Measurements from ENCODE around the gene GNAL.

The GNAL gene

DNA sequence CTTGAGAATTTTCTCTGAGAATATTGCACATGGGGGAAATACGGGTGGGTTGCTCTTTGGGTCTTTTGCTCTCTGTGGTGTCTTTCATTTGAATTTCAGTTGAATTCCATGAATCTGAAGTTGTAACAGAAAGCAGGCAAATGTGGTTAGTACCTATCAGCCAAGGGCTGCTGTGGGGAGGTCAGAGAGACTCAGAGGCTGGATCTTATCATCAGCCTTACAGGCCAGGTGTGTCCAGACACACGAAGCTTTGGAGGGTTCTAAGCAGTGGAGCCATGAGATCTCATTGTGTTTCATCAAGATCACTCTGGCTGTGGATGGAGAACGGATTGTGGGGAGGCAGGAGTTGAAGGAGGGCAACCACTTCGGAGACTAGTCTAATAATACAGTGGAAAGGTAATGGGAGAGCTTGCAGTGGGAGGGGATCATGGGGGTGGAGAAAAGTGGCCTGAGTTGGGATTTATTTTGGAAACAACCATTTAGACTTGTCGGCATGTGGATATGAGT is 68.1 kb downstream of the GNAL start:
- in situ Hi-C loops (cut with MboI; ENCODE audit: low sequenced_read_pairs): no loop called here

DNA sequence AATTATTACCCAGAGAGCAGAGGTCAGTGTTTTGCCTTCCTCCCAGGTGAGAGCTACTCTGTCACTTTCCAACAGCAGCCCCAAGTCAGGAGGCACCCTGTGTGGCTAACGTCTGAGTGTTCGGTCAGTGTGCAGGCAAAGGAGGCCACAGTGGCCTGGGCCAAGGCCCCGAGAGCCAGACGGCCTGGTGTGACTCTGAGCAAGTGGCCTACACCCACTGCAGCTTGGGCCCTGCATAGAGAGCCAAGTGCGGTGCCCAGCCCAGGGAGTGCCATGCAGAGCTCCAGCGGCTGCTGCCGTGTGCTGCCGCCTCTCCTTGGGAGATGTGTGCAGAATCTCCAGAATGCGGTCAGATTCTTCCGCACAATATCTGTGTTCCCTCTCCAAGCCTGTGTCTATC is 70.4 kb downstream of the GNAL start:
- in situ Hi-C loops (cut with MboI; ENCODE audit: low sequenced_read_pairs): no loop called here

DNA sequence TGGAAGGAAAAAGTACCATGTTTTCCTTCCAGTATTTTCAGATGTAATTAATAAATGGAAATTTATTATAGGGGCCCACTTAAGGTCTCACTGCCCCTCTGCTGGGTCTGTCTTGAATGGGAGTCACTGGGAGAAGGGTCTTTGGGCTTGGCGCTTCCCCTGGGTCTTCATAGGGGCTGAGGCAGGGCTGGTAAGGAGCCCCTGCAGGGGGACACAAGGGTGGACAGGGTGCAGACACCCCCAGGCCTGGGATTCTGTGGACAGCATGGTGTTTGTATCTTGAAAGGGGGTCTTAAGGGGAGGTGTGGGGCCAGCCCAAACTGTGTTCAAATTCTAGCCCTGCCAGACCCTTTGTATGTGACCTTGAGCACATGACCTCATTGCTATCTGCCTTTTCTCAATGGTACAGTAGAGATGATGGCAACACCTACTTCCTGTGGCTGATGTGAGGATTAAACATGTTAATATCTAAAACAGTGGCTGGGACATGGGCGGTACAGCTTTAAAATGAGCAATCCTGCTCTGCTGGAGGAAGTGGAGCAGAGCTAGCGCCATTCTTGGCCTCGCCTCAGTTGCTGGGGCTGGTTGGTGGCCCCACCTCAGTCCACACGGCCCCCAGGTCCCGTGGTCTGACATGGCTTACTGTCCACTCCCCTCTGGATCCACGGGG is 71.6 kb downstream of the GNAL start:
- in situ Hi-C loops (cut with MboI; ENCODE audit: low sequenced_read_pairs): no loop called here

DNA sequence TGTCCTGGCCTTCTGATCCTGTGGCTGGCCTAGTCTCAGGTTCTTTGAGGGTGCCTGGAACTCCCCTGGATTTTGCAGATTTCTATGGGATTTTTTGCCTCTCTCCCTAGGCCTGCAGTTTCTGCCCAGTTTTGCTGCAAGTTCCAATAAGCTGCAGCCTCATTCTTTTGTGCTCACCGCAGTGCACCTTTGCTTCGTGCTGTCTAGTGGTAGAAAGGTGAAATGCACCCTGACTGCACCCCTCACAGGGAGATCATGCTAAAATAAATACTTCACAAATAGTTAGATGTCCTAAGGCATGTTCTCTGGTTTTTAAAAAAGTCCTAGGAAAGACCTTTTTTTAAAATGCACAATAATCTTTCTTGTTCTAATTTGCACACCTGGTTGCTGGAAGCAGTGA is 72.5 kb downstream of the GNAL start:
- in situ Hi-C loops (cut with MboI; ENCODE audit: low sequenced_read_pairs): no loop called here

DNA sequence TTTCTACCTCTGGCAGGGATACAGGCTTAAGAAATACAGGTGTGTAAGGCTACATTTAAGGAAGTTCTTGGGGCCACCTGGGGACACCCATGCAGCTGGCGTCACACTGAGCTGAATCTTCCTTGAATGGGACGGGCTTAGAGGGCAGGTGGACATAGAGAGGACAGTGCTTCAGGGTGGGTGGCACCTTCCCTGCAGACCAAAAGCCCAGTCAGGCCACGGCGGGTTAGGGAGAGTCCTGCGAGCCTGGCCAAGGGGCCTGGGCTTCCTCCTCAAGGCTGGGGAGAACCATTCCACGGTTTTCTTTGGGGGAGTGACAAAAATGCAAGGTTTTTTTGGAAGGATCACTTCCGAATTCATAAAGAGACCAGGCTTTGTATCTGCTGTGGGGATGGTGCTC is 73.4 kb downstream of the GNAL start:
- in situ Hi-C loops (cut with MboI; ENCODE audit: low sequenced_read_pairs): no loop called here

DNA sequence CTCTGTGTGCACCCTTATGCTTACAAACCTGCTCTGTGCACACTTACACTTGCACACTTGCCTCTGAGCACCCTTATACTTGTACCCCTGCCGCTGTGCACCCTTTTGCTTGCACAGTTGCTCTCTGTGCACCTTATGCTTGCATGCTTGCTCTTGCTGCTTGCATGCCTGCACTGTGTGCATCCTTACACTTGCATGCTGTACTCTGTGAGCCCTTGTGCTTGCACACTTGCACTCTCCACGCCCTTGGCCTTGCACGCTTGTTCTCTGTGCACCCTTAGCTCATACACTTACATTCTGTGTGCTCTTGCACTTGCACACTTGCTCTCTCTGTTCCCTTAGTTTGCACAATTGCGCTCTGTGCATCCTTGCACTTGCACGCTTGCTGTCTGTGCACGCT is 78.3 kb downstream of the GNAL start:
- in situ Hi-C loops (cut with MboI; ENCODE audit: low sequenced_read_pairs): no loop called here

DNA sequence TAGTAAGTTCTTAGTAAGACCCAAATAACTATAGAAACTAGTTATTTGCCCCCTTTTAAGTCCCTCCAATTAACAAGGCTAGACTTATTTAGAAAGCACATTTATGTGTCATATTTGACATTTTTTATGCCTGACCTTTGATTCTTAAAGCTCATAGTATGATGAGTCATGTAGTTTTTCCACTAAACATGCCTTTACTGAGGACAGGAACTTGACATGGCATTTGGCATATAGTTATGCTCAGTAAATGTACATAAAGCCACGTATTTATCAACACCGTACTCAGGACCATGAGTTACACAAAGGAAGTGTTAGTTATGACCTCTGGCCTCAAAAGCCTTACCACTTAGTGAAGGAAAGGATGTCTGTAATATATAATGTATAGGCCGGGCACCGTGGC is 78.9 kb downstream of the GNAL start:
- in situ Hi-C loops (cut with MboI; ENCODE audit: low sequenced_read_pairs): no loop called here

DNA sequence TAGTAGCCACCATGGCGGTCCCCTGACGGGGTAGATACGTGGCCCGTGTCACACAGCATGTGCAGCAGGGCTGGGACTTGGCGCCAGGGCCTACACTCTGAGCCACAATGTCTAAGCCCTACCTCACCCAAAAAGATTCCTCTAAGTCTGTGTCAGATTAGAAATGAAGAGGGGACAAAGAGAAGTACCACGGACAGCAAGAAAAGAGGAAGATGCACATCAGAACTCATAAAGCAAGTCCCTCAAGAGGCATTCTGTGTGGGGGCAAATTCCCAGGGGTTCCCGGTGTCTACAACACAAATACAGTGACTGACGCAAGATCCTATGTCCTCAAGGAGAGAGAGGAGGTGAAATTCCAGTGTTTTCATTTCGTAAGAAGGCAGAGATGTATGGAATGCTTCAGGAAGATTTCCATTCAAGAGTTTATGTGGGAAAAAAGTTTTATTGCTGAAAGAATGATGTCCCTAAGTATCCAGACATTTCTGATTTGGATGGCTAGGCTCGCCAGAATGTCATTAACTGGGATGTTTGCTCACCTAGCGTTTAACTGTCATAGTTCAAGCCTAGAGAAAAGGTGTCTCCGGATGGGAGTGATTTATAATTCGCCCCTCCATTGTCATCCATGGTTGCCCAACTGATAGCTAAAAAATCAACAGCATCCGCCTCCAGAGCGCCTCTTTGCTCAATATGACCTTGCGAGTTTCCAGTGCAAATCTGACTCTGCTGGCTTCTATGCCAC is 86.5 kb downstream of the GNAL start:
- in situ Hi-C loops (cut with MboI; ENCODE audit: low sequenced_read_pairs): no loop called here

DNA sequence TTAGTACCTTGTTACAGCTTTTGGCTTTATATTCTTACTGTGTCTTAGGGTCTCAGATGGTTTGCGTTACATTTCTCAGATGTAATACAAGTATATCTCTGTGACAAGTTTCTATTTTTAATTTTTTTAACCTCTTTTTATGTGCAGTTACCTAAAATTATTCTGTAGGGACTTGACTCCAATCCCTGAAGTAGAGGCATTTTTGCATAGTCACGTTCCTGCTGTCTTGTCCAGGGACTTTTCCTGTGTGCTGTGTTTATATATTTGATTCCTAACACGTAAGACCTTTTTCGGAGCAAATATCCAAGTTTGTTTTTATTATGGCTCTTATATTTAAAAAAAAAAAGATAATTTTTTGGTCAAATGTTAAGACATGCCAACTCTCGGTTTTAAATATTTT is 91.0 kb downstream of the GNAL start:
- in situ Hi-C loops (cut with MboI; ENCODE audit: low sequenced_read_pairs): no loop called here

DNA sequence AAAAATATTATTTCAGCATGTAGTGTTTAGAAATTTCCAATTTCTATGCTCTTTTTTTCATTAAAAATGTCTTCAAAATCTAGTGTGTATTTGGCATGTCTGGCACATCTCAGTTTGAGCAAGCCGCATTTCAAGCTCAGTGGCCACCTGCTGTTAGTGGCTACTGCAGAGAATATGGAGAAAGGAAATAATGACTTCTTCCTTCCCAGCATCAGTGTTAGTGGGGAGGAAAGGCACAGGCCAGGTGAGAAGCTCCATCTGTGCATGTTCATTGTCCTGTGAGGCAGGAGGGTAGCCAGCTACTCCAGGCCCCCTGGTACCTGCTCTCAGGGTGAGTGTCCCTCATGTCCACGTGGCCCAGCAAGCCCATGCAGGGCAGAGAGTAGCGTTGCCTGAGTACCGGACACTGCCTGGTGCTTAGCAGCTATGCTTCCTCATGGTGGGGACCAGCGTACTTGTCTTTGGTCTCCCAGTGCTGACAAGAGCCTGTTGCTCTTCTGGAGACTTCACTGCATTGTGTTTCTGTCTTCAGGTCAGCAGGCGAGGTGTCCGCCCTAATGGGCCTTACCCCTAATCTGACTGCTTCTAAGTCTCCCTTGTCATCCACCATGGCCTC is 94.8 kb downstream of the GNAL start:
- in situ Hi-C loops (cut with MboI; ENCODE audit: low sequenced_read_pairs): no loop called here

DNA sequence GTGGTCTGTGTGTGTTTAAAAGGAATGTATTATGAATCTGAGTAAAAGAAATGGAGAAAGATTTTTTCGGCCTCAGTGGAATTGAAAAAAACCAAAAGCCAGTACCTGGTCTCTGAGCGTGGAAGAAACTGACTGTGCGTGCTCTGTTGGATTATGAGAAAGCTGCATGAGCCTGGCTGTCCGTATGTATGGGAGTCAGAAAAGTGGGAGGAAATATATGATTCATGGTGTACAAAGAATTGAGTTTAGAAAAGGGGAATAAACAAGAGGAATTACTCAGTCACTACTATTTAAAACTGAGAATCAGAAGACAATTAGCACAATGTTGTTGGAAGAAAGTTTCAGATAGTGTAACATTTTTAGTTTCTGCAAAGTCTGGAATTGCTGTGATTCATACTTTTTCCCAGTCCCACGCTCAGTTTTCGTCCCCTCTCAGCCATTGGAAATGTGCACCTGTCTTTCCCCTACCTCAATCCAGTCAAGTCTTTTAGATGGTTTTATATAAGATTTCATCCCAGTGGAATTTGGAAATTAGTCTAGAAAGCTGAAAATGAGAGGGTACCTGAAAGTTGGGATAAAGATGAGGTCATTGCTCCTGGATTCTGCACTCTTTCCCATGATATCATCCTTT is 95.7 kb downstream of the GNAL start:
- in situ Hi-C loops (cut with MboI; ENCODE audit: low sequenced_read_pairs): no loop called here

DNA sequence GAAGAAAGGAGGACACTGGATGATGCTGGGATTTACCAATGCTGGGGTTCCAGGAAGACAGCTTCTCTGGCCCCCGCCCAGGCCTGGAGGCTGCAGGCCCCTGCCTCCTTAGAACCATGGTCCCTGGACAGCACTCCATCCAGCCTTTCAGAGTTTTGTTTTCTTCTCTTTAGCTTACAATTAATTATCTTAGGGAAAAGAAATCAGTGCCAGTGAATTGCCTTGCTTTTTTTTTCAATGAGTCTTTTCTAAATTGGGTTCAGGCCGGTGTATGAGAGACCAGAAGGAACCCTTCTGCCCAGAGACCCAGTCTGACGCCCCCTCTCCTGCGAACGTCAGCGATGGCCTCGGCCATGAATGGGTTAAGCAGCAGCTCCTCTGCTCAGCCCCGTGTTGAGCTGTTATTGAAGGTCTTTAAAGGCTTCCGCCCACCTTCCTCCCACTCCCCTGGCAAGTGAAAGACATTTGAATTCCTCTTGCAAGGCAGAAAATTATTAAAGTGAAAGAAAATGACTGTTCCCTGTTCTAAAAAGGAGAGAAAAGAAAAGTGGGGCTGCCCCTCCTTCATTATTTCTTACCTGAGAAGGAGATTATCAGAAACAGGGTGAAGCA is 96.5 kb downstream of the GNAL start:
- in situ Hi-C loops (cut with MboI; ENCODE audit: low sequenced_read_pairs): no loop called here

DNA sequence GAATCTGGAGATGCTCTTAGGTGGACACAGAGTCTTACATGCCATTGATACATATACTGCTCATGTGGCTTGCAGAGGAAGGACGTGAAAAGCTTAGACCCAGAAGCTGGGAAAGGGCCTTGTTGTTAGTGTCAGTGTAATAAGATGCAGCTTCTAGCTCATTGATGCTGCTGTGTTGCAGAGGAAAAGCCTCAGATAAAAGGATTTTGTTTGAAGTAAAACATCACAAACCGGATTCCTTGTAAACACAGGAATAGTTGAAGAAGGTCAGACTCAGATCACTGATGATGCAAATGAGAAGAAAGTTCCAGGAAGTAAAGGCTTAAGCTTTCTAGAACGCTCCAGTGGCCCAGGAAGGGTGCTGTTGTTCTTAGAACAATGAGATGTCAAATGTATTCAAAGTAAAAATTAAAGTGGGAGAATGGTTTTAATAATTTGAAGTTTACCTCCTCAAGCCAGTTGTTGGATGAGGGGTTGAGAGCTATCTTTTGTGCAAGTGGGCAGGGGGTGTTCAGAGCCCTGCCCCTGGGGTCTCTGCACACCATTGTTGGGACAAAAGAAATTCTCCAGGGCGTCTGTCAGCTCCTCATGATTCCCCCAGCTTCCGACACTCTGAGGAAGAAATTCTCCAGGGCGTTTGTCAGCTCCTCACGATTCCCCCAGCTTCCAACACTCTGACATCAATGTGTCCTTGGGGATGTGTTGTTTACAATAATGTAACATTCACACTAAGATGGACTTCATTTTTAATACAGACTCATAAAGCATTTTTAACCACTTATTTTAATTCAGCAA is 100.8 kb downstream of the GNAL start:
- in situ Hi-C loops (cut with MboI; ENCODE audit: low sequenced_read_pairs): no loop called here

DNA sequence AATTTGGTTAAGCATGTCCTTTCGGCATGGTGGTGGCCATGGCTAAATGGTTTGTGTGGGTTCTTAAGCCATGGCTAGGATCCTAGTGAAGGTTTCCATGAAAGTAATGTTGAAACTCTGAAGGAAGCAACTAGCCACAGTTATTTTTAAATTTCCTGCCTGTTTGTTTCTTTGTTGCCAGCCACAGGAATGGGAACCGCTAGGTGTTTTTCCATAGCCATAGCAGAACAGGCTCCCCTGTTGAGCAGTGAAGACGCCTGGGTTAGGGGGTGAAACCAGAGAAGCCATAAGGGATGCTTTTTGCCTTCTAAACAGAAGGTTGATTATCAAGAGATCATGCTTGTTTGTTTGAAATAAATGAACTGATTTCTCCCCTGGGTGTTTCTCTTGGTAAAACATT is 102.1 kb downstream of the GNAL start:
- in situ Hi-C loops (cut with MboI; ENCODE audit: low sequenced_read_pairs): no loop called here

DNA sequence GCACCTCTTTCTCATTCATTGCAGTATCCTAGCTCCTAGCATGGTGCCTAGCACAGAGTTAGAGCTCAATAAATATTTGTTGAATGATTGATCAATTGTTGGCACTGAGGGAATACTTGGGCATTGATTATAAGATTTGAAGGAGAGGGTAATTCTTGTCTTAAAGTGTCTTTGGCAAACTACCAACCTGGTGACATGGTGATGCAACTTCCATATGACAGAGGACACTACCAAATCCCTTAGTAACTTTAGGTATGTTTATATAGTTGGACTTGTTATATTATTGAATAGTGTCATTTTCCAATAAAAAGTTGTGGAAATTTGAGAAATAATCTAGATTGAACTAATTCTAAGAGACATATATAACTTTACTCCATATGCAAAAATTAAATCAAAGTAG is 103.6 kb downstream of the GNAL start:
- in situ Hi-C loops (cut with MboI; ENCODE audit: low sequenced_read_pairs): no loop called here

DNA sequence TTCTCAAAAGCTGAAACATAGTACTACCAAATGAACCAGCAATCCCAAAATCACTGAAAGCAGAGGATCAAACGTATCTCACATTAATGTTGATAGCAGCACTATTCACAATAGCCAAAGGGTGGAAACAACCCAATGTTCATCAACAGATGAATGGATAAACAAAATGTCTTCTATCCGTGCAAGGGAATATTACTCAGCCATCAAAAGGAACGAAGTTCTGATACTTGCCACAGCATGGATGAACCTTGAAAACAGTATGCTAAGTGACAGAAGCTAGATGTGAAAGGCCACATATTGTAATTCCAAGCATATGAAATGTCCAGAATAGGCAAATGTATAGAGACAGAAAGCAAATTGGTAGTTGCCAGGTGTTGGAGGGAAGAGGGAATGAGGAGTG is 105.1 kb downstream of the GNAL start:
- in situ Hi-C loops (cut with MboI; ENCODE audit: low sequenced_read_pairs): no loop called here

DNA sequence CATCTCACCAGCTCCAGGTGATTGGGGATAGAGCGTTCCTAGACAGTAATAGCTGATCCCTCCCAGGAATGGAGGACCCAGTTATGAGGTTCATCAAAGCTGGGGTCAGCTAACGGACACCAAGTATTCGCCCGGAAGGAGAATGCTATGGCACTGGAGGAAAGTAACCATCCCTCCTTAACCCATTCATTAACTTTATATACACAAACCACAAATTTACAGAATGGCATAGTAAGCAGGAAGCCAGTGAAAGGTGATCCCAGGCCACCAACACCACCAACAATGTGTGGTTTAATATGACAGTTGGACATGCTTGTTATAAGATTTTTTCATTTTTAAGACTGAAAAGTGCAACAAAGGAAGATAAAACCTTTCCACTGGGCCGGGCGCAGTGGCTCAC is 106.9 kb downstream of the GNAL start:
- in situ Hi-C loops (cut with MboI; ENCODE audit: low sequenced_read_pairs): no loop called here

DNA sequence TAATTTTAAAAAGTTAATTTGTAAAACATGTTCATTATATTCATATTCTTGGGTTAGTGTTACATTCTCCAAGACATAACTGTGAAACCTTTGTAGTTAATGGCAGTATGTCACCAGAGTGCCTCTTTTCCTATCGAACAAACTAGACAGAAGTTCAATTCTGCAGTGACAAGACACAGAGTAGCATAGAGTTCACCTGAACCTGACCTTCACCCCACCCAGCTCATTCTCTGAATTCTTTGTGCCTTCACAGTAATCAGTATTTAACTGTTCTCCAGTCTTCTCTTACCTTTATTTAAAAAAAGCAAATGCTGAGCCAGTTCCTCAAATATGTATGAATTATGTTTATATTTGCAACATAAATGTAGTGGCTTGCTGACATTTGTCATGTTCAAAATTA is 109.2 kb downstream of the GNAL start:
- in situ Hi-C loops (cut with MboI; ENCODE audit: low sequenced_read_pairs): no loop called here

DNA sequence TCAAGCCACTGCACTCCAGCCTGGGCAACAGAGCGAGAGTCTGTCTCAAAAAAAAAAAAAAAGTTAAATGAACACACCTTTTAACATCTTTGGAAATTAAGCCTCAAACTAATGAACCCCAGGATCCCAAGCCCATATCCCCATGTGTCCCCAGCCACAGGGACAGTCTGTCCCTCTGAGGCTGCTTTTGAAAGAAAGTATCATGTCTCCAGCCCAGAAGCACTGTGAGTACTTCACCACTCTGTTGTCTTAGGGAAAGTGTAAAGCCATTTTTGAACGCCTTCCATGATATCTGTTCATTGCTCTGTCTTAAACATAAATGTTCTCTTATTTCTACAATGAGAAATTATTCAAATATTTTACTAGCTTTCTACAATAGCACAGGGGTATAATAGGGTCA is 110.0 kb downstream of the GNAL start:
- in situ Hi-C loops (cut with MboI; ENCODE audit: low sequenced_read_pairs): no loop called here

DNA sequence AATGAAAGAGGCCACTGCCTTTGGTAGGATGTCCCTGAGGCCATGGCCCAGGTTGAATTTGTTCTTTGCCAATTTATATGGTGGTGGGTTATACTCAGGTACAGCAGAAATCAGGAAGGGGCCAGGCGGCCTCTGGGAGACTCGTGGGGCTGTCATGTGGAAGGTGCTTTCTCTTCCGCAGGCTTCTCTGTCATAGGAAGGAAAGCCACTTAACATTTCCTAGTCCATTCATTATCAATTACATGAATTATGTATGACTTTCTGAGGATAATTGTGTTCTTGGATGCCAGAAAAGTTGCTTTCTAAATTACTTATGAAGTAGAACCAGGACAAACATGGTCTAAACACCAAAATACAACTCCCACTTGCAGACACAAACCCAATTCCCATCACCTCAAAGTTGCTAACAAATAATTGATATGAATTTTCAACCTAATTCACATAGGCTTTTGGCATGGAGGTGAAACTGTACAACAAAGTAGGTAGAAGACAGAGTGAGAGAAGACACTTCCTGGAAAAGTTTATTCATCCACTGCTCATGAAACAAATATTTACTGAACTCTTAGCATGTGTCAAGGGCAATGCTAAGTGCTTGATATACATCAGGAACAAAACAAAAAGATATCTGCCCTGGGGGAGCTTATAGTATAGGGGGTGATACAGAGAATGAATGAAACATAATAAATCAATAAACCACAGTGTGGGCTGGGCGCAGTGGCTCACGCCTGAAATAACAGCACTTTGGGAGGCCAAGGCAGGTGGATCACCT is 111.7 kb downstream of the GNAL start:
- in situ Hi-C loops (cut with MboI; ENCODE audit: low sequenced_read_pairs): loop anchor here (25.0 kb wide), 1 partner anchor 112 kb away; the partner anchor contains the start of gene MPPE1
